GM12878 (cell line): Measurements from ENCODE around the gene RPS27L. TPM values are rescaled to one million over a fixed set of nuclear protein-coding genes. Genes with fewer than 3 reads are reported as not detected.

ENCODE experiments used
- EED ChIP-seq: sonication (generic); IDR thresholded peaks from 2 replicates; pipeline ENCODE4 v1.6.1; 2016; ENCODE audit warnings: antibody characterized with exemption, low read depth
- EP300 ChIP-seq, 2 experiments: fragments of 150-350 bp in 1 of 2; IDR thresholded peaks; 2 replicates each; pipeline ENCODE4 v1.6.1; 2011 to 2012; ENCODE audit warnings: low read depth in 2 of 2, low read length in 2 of 2, borderline replicate concordance in 1 of 2, improper control_type of control experiment in 1 of 2, inconsistent platforms in 1 of 2; ENCODE audit not compliant: control insufficient read depth in 1 of 2
- ETV6 ChIP-seq, 2 experiments: fragments of 450-650 bp in 1 of 2; IDR thresholded peaks in 1 of 2; conservative IDR thresholded peaks in 1 of 2; 2 replicates each; pipeline ENCODE4 v1.6.1; 2014; ENCODE audit warnings: antibody characterized with exemption in 1 of 2, borderline replicate concordance in 1 of 2, low read depth in 1 of 2, mild to moderate bottlenecking in 1 of 2, moderate library complexity in 1 of 2
- HDGF ChIP-seq: fragments of 450-650 bp; IDR thresholded peaks from 2 replicates; pipeline ENCODE4 v1.6.1; 2016; ENCODE audit warnings: antibody characterized with exemption
- IKZF2 ChIP-seq, 2 experiments: fragments of 450-650 bp; IDR thresholded peaks; 2 replicates each; pipeline ENCODE4 v1.6.1; 2017; ENCODE audit warnings: mild to moderate bottlenecking in 2 of 2, moderate library complexity in 2 of 2
- JUNB ChIP-seq: IDR thresholded peaks from 2 replicates; pipeline ENCODE4 v1.6.1; 2016; ENCODE audit warnings: antibody characterized with exemption, mild to moderate bottlenecking
- MEF2A ChIP-seq: IDR thresholded peaks from 2 replicates; pipeline ENCODE4 v1.6.1; 2011; ENCODE audit warnings: low read depth, mild to moderate bottlenecking, low read length, moderate library complexity; ENCODE audit not compliant: insufficient read depth
- MTA3 ChIP-seq: IDR thresholded peaks from 2 replicates; pipeline ENCODE4 v1.6.1; 2012; ENCODE audit warnings: low read length, inconsistent platforms, borderline replicate concordance
- NR2C1 ChIP-seq: fragments of 450-650 bp; IDR thresholded peaks from 2 replicates; pipeline ENCODE4 v1.6.1; 2017; ENCODE audit warnings: antibody characterized with exemption, mild to moderate bottlenecking, moderate library complexity
- NR2F1 ChIP-seq: fragments of 450-650 bp; conservative IDR thresholded peaks from 2 replicates; pipeline ENCODE4 v1.6.1; 2017; ENCODE audit warnings: mild to moderate bottlenecking
- POLR2AphosphoS2 ChIP-seq: IDR thresholded peaks from 2 replicates; pipeline ENCODE4 v1.6.1; 2011; ENCODE audit warnings: low read depth, mild to moderate bottlenecking, low read length, improper control_type of control experiment, moderate library complexity
- RAD51 ChIP-seq: fragments of 450-650 bp; IDR thresholded peaks from 2 replicates; pipeline ENCODE4 v1.6.1; 2016; ENCODE audit warnings: moderate library complexity, mild to moderate bottlenecking, inconsistent platforms
- RBBP5 ChIP-seq: fragments of 200-600 bp; sonication (generic); conservative IDR thresholded peaks from 2 replicates; pipeline ENCODE4 v1.6.1; 2016
- RUNX3 ChIP-seq: IDR thresholded peaks from 2 replicates; pipeline ENCODE4 v1.6.1; 2012; ENCODE audit warnings: low read length, inconsistent platforms
- SMC3 ChIP-seq: IDR thresholded peaks from 2 replicates; pipeline ENCODE4 v1.6.1; 2011; ENCODE audit warnings: low read length, improper control_type of control experiment, borderline replicate concordance
- TAF1 ChIP-seq: IDR thresholded peaks from 2 replicates; pipeline ENCODE4 v1.6.1; 2011; ENCODE audit warnings: mild to moderate bottlenecking, low read depth, low read length, borderline replicate concordance
- TCF7 ChIP-seq: IDR thresholded peaks from 2 replicates; pipeline ENCODE4 v1.6.1; 2014; ENCODE audit warnings: antibody characterized with exemption, borderline replicate concordance
- ZBED1 ChIP-seq: IDR thresholded peaks from 2 replicates; pipeline ENCODE4 v1.6.1; 2016; ENCODE audit warnings: borderline replicate concordance
- ZNF622 ChIP-seq: fragments of 450-650 bp; IDR thresholded peaks from 2 replicates; pipeline ENCODE4 v1.6.1; 2017; ENCODE audit warnings: mild to moderate bottlenecking, inconsistent platforms
- ZSCAN29 ChIP-seq: fragments of 450-650 bp; IDR thresholded peaks from 2 replicates; pipeline ENCODE4 v1.6.1; 2017; ENCODE audit warnings: mild to moderate bottlenecking, moderate library complexity
- polyA plus RNA-seq, 11 experiments: library from polyadenylated mRNA; depleted of rRNA in 4 of 11; unstranded in 6 of 11; stranded (reverse) in 5 of 11; fragments of >200 nt; fragmentation: Nextera tagmentation in 4 of 11; fragmentation: Illumina TruSeq in 1 of 11; extraction: Ambion mirVana in 4 of 11; extraction: Trizol in 1 of 11; gene quantifications; 1 replicate in 1 of 11; 2 replicates in 10 of 11; pipeline versions ENCODE4 v1.2.1 to v1.2.3, GENCODE V29; 2011 to 2016; ENCODE audit warnings: inconsistent platforms in 2 of 11, missing spikeins in 2 of 11, low read depth in 1 of 11
- total RNA-seq, 4 experiments: library from RNA; depleted of rRNA in 3 of 4; stranded (reverse); fragments of >200 nt in 3 of 4; fragmentation: Illumina TruSeq in 1 of 4; extraction: Trizol in 1 of 4; gene quantifications; 2 replicates each; pipeline versions ENCODE4 v1.2.1 to v1.2.3, GENCODE V29; 2013 to 2021
- TF ChIP-seq, protein P1 (sequence below): fragments of 450-650 bp; IDR thresholded peaks from 2 replicates; pipeline ENCODE4 v1.6.1; 2018; ENCODE audit warnings: borderline replicate concordance, mild to moderate bottlenecking; ENCODE audit not compliant: partially characterized antibody
- TF ChIP-seq, protein P2 (sequence below): IDR thresholded peaks from 2 replicates; pipeline ENCODE4 v1.6.1; 2012; ENCODE audit warnings: low read depth, low read length, improper control_type of control experiment
- TF ChIP-seq, protein P3 (sequence below): IDR thresholded peaks from 2 replicates; pipeline ENCODE4 v1.6.1; 2012; ENCODE audit warnings: mild to moderate bottlenecking, low read depth, low read length

Gene RPS27L
- total and polyA plus RNA-seq, 10 of the 15 experiments (the other 5 are each of a cell fraction or from before 2014, with no cell fraction given) = 133 to 970 (median 220) TPM

- TF ChIP-seq SMC3 (no peak; the same call in 1 of the 2 replicates), TAF1 (peak; percentile 96), RUNX3 (peak; percentile 77), HDGF (peak; percentile 52; the same call in 1 of the 2 replicates), RAD51 (no peak), NR2F1 (peak; percentile 55; the same call in 1 of the 2 replicates), ZSCAN29 (0 out of 2 replicates have a peak, but pooled peaks have one; percentile 57), RBBP5 (no peak), ZBED1 (0 out of 2 replicates have a peak, but pooled peaks have one; percentile 47), EED (peak; percentile 8; the same call in 1 of the 2 replicates), MTA3 (no peak), ETV6 (conservative IDR thresholded peaks at IDR 0.05 in 1 of 2, IDR thresholded peaks at IDR 0.05 in 1 of 2; ENCODE audit: borderline replicate concordance in 1 of 2, low read depth in 1 of 2) (peak in 1 of 2 experiments; percentile 55; a peak in 1 of 4 replicates), JUNB (no peak), ZNF622 (no peak), IKZF2 (IDR thresholded peaks at IDR 0.05) (peak; percentile 50 to 65; a peak in 3 of 4 replicates), TCF7 (no peak), EP300 (IDR thresholded peaks at IDR 0.05; ENCODE audit: borderline replicate concordance in 1 of 2, control insufficient read depth in 1 of 2, low read depth in 2 of 2, low read length in 2 of 2) (peak; percentile 39 to 56; a peak in 2 of 4 replicates), MEF2A (peak; percentile 46; the same call in 1 of the 2 replicates), POLR2AphosphoS2 (peak; percentile 96), NR2C1 (no peak; the same call in 1 of the 2 replicates)
- TF ChIP-seq, protein P1, sequence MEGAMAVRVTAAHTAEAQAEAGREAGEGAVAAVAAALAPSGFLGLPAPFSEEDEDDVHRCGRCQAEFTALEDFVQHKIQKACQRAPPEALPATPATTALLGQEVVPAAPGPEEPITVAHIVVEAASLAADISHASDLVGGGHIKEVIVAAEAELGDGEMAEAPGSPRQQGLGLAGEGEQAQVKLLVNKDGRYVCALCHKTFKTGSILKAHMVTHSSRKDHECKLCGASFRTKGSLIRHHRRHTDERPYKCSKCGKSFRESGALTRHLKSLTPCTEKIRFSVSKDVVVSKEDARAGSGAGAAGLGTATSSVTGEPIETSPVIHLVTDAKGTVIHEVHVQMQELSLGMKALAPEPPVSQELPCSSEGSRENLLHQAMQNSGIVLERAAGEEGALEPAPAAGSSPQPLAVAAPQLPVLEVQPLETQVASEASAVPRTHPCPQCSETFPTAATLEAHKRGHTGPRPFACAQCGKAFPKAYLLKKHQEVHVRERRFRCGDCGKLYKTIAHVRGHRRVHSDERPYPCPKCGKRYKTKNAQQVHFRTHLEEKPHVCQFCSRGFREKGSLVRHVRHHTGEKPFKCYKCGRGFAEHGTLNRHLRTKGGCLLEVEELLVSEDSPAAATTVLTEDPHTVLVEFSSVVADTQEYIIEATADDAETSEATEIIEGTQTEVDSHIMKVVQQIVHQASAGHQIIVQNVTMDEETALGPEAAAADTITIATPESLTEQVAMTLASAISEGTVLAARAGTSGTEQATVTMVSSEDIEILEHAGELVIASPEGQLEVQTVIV = peak; percentile 76
- TF ChIP-seq, protein P2, sequence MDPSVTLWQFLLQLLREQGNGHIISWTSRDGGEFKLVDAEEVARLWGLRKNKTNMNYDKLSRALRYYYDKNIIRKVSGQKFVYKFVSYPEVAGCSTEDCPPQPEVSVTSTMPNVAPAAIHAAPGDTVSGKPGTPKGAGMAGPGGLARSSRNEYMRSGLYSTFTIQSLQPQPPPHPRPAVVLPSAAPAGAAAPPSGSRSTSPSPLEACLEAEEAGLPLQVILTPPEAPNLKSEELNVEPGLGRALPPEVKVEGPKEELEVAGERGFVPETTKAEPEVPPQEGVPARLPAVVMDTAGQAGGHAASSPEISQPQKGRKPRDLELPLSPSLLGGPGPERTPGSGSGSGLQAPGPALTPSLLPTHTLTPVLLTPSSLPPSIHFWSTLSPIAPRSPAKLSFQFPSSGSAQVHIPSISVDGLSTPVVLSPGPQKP = no peak
- TF ChIP-seq, protein P3, sequence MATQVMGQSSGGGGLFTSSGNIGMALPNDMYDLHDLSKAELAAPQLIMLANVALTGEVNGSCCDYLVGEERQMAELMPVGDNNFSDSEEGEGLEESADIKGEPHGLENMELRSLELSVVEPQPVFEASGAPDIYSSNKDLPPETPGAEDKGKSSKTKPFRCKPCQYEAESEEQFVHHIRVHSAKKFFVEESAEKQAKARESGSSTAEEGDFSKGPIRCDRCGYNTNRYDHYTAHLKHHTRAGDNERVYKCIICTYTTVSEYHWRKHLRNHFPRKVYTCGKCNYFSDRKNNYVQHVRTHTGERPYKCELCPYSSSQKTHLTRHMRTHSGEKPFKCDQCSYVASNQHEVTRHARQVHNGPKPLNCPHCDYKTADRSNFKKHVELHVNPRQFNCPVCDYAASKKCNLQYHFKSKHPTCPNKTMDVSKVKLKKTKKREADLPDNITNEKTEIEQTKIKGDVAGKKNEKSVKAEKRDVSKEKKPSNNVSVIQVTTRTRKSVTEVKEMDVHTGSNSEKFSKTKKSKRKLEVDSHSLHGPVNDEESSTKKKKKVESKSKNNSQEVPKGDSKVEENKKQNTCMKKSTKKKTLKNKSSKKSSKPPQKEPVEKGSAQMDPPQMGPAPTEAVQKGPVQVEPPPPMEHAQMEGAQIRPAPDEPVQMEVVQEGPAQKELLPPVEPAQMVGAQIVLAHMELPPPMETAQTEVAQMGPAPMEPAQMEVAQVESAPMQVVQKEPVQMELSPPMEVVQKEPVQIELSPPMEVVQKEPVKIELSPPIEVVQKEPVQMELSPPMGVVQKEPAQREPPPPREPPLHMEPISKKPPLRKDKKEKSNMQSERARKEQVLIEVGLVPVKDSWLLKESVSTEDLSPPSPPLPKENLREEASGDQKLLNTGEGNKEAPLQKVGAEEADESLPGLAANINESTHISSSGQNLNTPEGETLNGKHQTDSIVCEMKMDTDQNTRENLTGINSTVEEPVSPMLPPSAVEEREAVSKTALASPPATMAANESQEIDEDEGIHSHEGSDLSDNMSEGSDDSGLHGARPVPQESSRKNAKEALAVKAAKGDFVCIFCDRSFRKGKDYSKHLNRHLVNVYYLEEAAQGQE = no peak
Observed at GRCh38 chr15:63157118-63157843, at the start of gene RPS27L (continued).
